OCI-LY3 (cell line): ENCODE results near the gene MND1.

ENCODE experiments used
- H2AFZ ChIP-seq: fragments of 200-600, 300-600 bp; shearing (Covaris generic); 2 replicates; pipeline ENCODE4 v1.6.0; 2014; ENCODE audit warnings: antibody characterized with exemption, low read depth, low read length
- H3K27ac ChIP-seq: fragments of 200-600, 300-600 bp; sonication (generic); 2 replicates; pipeline ENCODE4 v1.5.1; 2014; ENCODE audit warnings: mild to moderate bottlenecking, low read length, moderate library complexity, mixed read lengths
- H3K27me3 ChIP-seq: fragments of 200-600, 300-600 bp; sonication (generic); 2 replicates; pipeline ENCODE4 v1.6.1; 2014; ENCODE audit warnings: low read depth, low read length, mixed read lengths
- H3K36me3 ChIP-seq: fragments of 200-600, 300-600 bp; sonication (generic); replicated peaks from 2 replicates; pipeline ENCODE3; 2014; ENCODE audit warnings: low read depth, low read length, mixed read lengths
- H3K4me1 ChIP-seq: fragments of 300-600, 200-600 bp; sonication (generic); 2 replicates; pipeline ENCODE4 v1.6.1; 2014; ENCODE audit warnings: low read length, mixed read lengths
- H3K4me2 ChIP-seq: fragments of 200-600, 300-600 bp; sonication (generic); 2 replicates; pipeline ENCODE4 v1.6.1; 2014; ENCODE audit warnings: low read length, mixed read lengths
- H3K4me3 ChIP-seq: fragments of 300-600, 200-600 bp; sonication (generic); 2 replicates; pipeline ENCODE4 v1.5.1; 2014; ENCODE audit warnings: antibody characterized with exemption, mild to moderate bottlenecking, low read length, moderate library complexity
- H3K79me2 ChIP-seq: fragments of 300-600, 200-600 bp; shearing (Covaris generic); 2 replicates; pipeline ENCODE4 v1.6.1; 2014; ENCODE audit warnings: mild to moderate bottlenecking, low read length, mixed read lengths
- H3K9ac ChIP-seq: fragments of 300-600, 200-600 bp; shearing (Covaris generic); 2 replicates; pipeline ENCODE4 v1.6.0; 2014; ENCODE audit warnings: mild to moderate bottlenecking, low read length, moderate library complexity
- H3K9me3 ChIP-seq: fragments of 200-600, 300-600 bp; shearing (Covaris generic); 2 replicates; pipeline ENCODE4 v1.6.1; 2014; ENCODE audit warnings: low read length, mixed read lengths; ENCODE audit not compliant: insufficient read depth
- H4K20me1 ChIP-seq: fragments of 200-600, 300-600 bp; sonication (generic); 2 replicates; pipeline ENCODE4 v1.6.1; 2016; ENCODE audit warnings: low read length, mixed read lengths; ENCODE audit not compliant: insufficient read depth
- CTCF ChIP-seq: fragments of 200-600, 300-600 bp; sonication (generic); IDR thresholded peaks from 2 replicates; pipeline ENCODE4 v1.5.1; 2014; ENCODE audit warnings: antibody characterized with exemption, low read length, low read depth
- EZH2phosphoT487 ChIP-seq: fragments of 200-600 bp; shearing (Covaris generic); IDR thresholded peaks from 2 replicates; pipeline ENCODE4 v1.6.1; 2018; ENCODE audit warnings: antibody characterized with exemption, mixed run types, low read depth

Gene MND1

DNA sequence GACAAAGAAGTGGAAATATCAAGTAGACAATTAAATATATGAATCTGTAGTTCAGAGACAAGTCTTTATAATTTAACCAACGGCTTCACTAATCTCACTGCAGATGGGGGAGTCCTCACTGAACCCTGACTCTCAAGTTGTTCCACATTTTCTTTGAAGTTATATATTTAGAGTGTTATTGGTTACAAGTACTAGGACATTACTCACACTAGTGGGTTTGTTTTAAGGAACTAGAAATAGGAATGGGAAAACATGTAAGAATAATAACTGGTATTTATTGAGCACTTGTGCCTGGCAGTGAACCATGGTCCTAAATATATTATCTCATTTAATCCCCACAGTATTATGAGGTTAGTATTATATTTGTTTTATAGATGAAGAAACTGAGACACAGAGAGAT, 22.0 kb downstream of the MND1 start:
- H2AFZ ChIP-seq, result no peak overlapping the region
- H3K4me1 ChIP-seq, result no peaks in the 10 kb centered on the region
- TF ChIP-seq CTCF (no peak), EZH2phosphoT487 (no peak)
- H3K27ac ChIP-seq, result no peak overlapping the region
- no peak overlapping the region for H3K9ac ChIP-seq
- no peaks in the 10 kb centered on the region for H4K20me1 ChIP-seq
- no peak overlapping the region for H3K4me2 ChIP-seq
- H3K4me3 ChIP-seq, result no peak overlapping the region
- H3K36me3 ChIP-seq, result peaks cover 74% of the 10 kb centered on the region
- no peaks in the 10 kb centered on the region for H3K9me3 ChIP-seq
- H3K79me2 ChIP-seq, result no peaks in the 10 kb centered on the region
- no peaks in the 10 kb centered on the region for H3K27me3 ChIP-seq

GRCh38 chr4:153367092-153367491, 22.6 kb downstream of the MND1 start:
- Histone ChIP-seq H3K27me3 (no peaks in the 10 kb centered on the region), H3K4me3 (no peak overlapping the region), H3K9me3 (no peaks in the 10 kb centered on the region), H3K9ac (no peak overlapping the region), H3K27ac (no peak overlapping the region), H2AFZ (no peak overlapping the region), H3K79me2 (no peaks in the 10 kb centered on the region), H3K36me3 (peaks cover 79% of the 10 kb centered on the region), H3K4me2 (no peak overlapping the region), H4K20me1 (no peaks in the 10 kb centered on the region), H3K4me1 (no peaks in the 10 kb centered on the region)
- no peak for TF ChIP-seq CTCF
- TF ChIP-seq EZH2phosphoT487, result no peak

- Histone ChIP-seq H3K9ac (no peak overlapping the region), H3K4me2 (no peak overlapping the region), H3K27ac (no peak overlapping the region), H3K9me3 (peaks cover 8% of the 10 kb centered on the region), H3K4me1 (no peaks in the 10 kb centered on the region), H3K36me3 (peaks cover 85% of the 10 kb centered on the region), H4K20me1 (no peaks in the 10 kb centered on the region), H3K4me3 (no peak overlapping the region), H3K27me3 (no peaks in the 10 kb centered on the region), H2AFZ (no peak overlapping the region), H3K79me2 (no peaks in the 10 kb centered on the region)
- TF ChIP-seq CTCF (no peak), EZH2phosphoT487 (no peak)
Measured at GRCh38 chr4:153369021-153369420, 24.5 kb downstream of the MND1 start.

- no peak overlapping the region for H3K9ac ChIP-seq
- H3K79me2 ChIP-seq, result no peaks in the 10 kb centered on the region
- no peaks in the 10 kb centered on the region for H3K4me1 ChIP-seq
- no peak overlapping the region for H3K4me2 ChIP-seq
- H2AFZ ChIP-seq, result no peak overlapping the region
- peaks cover 8% of the 10 kb centered on the region for H3K9me3 ChIP-seq
- no peak overlapping the region for H3K27ac ChIP-seq
- peaks cover 60% of the 10 kb centered on the region for H3K36me3 ChIP-seq
- H4K20me1 ChIP-seq, result no peaks in the 10 kb centered on the region
- no peak overlapping the region for H3K4me3 ChIP-seq
- no peaks in the 10 kb centered on the region for H3K27me3 ChIP-seq
- TF ChIP-seq EZH2phosphoT487, result no peak
- no peak for TF ChIP-seq CTCF
Measured at GRCh38 chr4:153371701-153372234, 27.3 kb downstream of the MND1 start.
